ENCODE results near the gene SLC25A5.

The SLC25A5 gene

DNA sequence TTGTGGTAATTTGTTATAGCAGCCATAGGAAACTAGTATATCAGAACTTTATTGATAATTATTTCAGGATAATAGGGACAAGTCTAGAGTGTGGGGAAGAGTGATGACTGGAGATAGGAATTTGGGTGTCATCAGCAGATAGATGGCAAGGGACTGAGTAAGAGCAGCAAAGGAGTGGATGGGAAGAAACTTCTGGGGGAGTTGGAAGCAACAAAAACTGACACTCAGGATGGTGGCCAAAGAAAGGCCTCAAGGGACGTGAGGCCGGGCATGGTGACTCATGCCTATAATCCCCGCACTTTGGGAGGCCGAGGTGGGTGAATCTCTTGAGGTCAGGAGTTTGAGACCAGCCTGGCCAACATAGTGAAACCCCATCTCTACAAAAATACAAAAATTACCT is 9.1 kb upstream of the SLC25A5 start:
- no peak for DNase-seq (ENCODE audit: low read depth)
- TF ChIP-seq, protein P1, sequence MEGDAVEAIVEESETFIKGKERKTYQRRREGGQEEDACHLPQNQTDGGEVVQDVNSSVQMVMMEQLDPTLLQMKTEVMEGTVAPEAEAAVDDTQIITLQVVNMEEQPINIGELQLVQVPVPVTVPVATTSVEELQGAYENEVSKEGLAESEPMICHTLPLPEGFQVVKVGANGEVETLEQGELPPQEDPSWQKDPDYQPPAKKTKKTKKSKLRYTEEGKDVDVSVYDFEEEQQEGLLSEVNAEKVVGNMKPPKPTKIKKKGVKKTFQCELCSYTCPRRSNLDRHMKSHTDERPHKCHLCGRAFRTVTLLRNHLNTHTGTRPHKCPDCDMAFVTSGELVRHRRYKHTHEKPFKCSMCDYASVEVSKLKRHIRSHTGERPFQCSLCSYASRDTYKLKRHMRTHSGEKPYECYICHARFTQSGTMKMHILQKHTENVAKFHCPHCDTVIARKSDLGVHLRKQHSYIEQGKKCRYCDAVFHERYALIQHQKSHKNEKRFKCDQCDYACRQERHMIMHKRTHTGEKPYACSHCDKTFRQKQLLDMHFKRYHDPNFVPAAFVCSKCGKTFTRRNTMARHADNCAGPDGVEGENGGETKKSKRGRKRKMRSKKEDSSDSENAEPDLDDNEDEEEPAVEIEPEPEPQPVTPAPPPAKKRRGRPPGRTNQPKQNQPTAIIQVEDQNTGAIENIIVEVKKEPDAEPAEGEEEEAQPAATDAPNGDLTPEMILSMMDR (IDR thresholded peaks at IDR 0.05; ENCODE audit: insufficient read depth, low read depth, low read length, missing control alignments): no peak
- H3K4me3 ChIP-seq (ENCODE audit: low read length): no peak overlapping the region

DNA sequence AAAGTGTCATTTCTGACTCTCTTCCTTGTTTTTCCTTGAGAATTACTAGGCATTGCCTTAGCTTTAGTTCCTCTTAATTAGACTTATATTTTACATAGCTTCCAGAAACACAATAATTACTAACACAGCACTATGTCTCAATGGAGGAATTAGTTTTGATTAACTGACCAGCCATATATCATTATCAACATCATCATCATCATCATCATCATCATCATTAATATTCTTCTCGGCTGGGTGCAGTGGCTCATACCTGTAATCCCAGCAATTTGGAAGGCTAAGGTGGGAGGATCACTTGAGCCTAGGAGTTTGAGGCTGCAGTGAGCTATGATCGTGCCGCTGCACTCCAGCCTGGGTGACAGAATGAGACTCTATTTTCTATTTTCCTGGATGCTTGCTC is 2.7 kb upstream of the SLC25A5 start:
- TF ChIP-seq, protein P1 (IDR thresholded peaks at IDR 0.05; ENCODE audit: insufficient read depth, low read depth, low read length, missing control alignments): no peak
- no peak for DNase-seq (ENCODE audit: low read depth)

DNA sequence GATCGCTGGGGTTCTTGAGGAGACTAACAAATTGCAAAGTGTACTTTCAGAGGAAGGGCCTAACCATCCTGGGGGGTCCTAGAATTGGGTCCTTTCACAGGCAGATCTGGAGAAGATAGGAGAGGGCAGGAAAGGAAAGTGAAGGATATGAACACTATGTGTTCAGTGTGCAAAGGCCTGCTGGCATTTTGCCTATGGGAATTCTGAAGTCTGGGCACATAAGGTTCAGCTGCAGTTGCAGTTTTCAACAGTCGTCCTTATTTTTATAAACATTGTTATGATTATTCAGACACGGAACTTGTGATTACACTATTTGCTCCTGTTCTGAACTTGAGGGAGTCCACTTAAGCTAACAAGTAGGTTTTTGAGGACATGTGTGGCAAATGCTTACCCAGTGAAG is 1.3 kb upstream of the SLC25A5 start:
- TF ChIP-seq, protein P1 (IDR thresholded peaks at IDR 0.05; ENCODE audit: insufficient read depth, low read depth, low read length, missing control alignments): no peak
- no peak for DNase-seq (ENCODE audit: low read depth)

More for the DNA sequence above, 2.7 kb upstream of the SLC25A5 start:
- H3K4me3 ChIP-seq (ENCODE audit: low read length): no peak overlapping the region

DNA sequence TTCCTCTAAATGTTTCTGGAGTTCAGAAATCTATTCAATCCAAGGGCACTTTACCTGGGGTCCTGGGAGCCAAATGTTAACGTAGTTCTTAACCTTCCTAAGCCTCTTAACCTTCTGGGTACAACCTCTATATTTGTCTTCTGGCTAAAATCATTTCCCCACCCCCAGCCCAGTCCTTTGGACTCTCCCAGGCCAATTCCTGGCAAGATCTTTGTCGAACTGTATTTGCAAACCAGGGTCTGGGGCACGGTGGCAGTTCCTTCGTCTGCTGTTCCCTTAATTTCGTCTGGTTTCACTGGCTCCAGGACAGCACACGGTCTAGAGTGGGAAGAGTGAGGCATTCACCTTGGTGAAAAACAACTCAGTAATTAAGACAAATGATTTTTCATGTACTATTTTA is 811 bp upstream of the SLC25A5 start:
- no peak overlapping the region for H3K4me3 ChIP-seq (ENCODE audit: low read length)
- DNase-seq (ENCODE audit: low read depth): no peak
- TF ChIP-seq, protein P1 (IDR thresholded peaks at IDR 0.05; ENCODE audit: insufficient read depth, low read depth, low read length, missing control alignments): no peak

More for the DNA sequence above, 1.3 kb upstream of the SLC25A5 start:
- no peak overlapping the region for H3K4me3 ChIP-seq (ENCODE audit: low read length)

- peak; percentile 81 for DNase-seq (ENCODE audit: low read depth)
- H3K4me3 ChIP-seq (ENCODE audit: low read length): peak overlapping the region; percentile 79
- TF ChIP-seq, protein P1 (IDR thresholded peaks at IDR 0.05; ENCODE audit: insufficient read depth, low read depth, low read length, missing control alignments): peak; percentile 43
Measured at GRCh38 chrX:119468551-119469312, 488 bp downstream of the SLC25A5 start.

DNA sequence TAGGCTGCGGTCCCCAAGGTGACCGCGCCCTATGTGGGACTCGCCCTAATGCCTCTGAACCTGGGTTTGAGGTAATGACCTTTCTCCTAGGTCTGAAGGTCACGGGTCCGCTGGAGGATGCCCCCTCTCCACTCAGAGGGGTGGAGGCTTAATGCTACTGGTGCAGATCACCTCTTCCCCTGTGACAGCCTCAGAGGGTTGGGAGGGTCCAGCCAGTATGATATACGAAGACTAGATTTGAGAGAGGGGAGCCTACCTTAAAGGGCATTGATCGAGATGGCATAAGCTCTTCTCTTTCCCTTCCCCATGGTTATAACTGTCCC is 1.0 kb downstream of the SLC25A5 start:
- DNase-seq (ENCODE audit: low read depth): no peak
- H3K4me3 ChIP-seq (ENCODE audit: low read length): peak overlapping the region; percentile 67
- TF ChIP-seq, protein P1 (IDR thresholded peaks at IDR 0.05; ENCODE audit: insufficient read depth, low read depth, low read length, missing control alignments): no peak

Measured in epithelial cell of esophagus (primary cell).